COR-L47 (cell line): Measurements from ENCODE around the gene MYH15.

ENCODE experiments used
- DNase-seq: peaks from one replicate; lab custom pipeline; 2025; lab: John Stamatoyannopoulos, UW

The MYH15 gene

GRCh38 chr3:108510496-108510895 is at the start of gene MYH15:
MYH15 (minus strand) TSS chr3:108510596; CDS start chr3:108510530, 66 bp downstream.
- DNase-seq, result no peak

GRCh38 chr3:108555966-108556581 is 45.7 kb upstream of the MYH15 start:
- DNase-seq, result no peak

- no peak for DNase-seq
These were observed 44.6 kb upstream of the MYH15 start for GRCh38 chr3:108554913-108555571.

GRCh38 chr3:108554229-108554628 is 43.8 kb upstream of the MYH15 start:
- no peak for DNase-seq

DNA sequence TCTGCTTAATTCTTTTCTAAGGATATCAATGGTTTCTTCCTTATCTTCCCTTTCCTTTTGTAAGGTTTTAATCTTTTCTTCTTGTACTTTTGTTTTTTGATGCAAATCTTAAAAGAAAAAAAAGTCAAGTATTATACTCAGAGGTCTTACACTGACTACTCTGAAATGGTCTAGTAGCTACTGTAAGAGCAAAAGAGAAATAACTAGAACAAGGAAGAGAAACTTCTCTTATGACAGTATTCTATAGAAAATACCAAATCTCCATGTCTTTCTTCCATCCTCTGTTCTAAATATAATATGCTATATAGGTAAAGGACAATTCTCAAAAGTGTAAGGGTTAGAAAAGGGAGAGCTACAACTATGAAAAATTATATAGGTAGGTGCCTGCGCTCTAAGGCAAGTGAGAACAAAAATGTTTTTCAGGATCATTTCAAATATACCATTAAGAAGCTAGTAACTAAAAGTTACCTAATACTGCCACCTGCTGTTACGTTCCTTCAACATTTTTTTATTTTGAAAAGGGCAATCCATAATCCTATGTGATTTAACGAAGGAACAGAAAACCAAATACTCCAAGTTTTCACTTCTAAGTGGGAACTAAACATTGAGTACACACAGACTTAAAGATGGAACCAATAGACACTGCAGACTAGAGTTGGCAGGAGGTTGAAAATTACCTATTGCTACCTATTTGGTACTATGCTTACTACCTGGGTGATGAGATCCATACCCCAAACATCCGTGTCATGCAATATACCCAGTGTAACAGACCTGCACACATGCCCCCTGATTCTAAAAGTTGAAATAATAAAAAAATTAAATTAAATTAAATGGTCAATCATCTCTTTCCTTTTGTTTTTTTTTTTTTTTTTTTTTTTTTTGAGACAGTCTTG is 42.1 kb upstream of the MYH15 start:
- DNase-seq, result peak; percentile 59

GRCh38 chr3:108548886-108549285 is 38.5 kb upstream of the MYH15 start:
- no peak for DNase-seq

GRCh38 chr3:108548304-108548703 is 37.9 kb upstream of the MYH15 start:
- DNase-seq, result no peak

DNA sequence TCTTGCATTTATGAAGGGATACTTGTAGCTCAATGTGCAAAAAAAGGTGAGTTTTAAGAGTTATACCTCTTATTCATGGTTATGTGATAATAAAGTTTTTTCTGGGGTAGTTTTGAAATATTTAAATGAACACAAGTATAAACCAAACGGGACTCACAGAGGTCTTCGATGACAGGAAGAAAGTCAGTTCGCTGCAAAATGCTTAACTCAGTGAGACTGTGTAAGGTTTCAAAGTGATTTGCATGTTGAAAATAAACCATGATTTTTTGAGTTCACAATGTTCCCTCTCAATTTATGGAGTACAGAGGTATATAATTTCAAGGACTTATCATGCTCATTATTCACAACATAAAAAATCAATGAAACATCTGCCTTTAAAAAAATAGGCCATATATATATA is 36.3 kb upstream of the MYH15 start:
- DNase-seq, result no peak

DNA sequence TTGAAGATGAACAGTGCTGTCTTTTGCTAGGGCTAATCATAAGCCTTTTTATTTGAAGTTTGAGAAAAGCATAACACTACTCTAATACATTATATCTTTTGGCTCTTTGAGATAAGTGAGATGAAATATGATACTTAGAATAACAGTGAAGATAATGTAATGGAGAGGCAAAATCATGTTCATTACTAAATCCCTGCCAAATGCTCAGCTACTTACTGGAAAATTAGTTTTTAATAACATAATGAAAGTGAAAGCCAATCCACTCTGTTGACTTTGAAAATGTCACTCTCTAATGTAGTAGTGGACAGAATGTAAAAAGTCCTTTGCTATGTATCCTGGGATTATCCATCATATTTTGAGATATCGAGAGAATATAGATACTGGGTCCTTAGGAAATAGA is 35.9 kb upstream of the MYH15 start:
- no peak for DNase-seq

DNA sequence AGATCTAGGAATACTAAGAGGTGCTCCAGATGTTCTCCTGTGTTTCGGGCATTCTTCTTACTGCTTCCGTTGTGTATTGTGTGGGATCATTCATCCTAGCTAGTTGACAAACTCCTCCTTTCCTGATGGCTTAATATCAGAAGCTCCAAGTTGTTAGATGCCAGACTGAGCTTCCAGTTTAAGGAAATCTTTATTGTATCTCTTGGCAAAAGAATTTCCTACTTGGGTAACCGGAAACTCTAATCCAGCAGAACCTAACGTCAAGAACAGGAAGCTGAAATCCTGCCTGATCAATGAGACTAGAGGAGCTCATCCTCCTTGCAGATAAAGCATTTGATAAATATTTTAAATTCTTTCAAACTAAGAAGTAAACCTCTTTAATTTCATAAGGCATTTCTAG is 27.7 kb upstream of the MYH15 start:
- DNase-seq, result no peak

GRCh38 chr3:108528459-108529252 is 18.3 kb upstream of the MYH15 start:
- DNase-seq, result no peak

DNA sequence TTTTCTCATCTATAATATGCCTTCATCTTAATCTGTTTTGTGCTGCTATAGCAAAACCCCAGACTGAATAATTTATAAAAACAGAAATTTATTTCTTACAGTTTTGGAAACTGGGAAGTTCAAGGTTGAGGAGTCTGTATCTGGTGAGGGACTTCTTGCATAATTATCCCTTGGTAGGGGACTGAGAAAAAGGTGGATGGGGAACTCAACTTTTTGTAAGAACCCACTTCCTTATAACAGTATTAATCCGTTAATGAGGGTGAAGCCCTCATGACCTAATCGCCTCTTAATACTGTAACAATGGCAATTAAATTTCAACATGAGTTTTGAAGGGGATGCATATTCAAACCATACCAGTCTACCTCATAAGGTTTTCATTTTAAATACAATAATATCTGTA is 17.4 kb upstream of the MYH15 start:
- no peak for DNase-seq

- no peak for DNase-seq
These were observed 16.7 kb upstream of the MYH15 start for GRCh38 chr3:108527109-108527508.

- DNase-seq, result no peak
These were observed 15.6 kb upstream of the MYH15 start for GRCh38 chr3:108525971-108526370.

- no peak for DNase-seq
These were observed 14.9 kb upstream of the MYH15 start for GRCh38 chr3:108525256-108525655.

- no peak for DNase-seq
These were observed 14.1 kb upstream of the MYH15 start for GRCh38 chr3:108524537-108524936.

DNA sequence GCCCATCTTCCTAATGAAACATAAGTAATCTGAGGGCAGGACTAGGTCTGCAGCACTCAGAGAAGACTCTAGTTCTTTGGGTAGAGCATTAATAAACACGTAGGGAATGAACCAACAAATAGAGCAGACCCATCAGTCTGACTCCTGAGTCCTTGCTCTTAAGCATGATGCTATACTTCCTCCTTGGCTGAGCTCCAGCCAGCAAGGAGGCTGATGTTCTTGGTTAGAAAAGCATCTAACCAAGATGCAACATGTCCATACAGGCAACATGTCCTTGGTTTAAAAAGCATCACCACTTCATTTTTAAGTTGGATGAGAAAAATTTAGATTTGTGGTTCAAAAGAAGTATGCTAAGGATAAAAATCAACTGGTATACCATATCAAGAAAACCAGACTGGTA is 8.5 kb upstream of the MYH15 start:
- no peak for DNase-seq

DNA sequence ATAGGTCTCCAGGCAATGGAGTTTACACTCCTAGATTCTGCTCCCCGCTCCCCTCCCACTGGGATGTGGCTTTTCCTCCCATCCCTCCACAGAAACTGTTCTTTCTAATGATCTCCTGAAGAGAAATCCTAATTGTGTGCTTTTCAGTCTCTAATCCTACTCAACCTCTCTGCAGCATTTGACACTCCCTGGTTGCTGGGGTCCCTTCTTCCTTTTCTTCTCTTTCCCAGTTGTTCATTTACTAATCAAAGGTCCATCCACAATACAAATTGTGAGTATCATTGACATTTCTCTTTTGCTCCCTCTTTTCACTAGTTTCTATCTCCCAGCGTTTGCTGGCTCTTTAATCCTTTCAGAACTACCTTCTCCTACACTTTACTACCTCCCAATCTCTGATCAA is 6.5 kb upstream of the MYH15 start:
- DNase-seq, result no peak

DNA sequence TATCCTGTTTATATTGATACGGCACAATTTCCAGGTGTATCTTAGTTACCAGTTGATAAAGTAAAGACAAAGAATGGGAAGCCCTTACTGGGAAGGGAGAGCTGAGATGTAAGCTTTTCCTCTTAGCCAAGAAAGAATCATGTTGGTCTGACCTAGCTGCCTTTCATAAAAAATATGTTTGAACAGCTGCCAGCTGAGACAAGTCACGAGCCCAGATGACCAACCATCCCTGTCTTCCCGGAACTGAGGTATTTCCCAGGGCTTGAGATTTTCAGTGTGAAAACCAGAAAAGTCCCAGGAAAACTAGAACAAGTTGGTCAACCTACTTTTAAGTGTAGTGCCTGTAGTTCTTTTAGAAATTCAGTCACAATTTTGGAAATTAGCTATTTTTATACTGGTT is 3.6 kb upstream of the MYH15 start:
- DNase-seq, result no peak

GRCh38 chr3:108512671-108513070 is 2.3 kb upstream of the MYH15 start:
- no peak for DNase-seq

- no peak for DNase-seq
These were observed 1.1 kb upstream of the MYH15 start for GRCh38 chr3:108511490-108511889.

DNA sequence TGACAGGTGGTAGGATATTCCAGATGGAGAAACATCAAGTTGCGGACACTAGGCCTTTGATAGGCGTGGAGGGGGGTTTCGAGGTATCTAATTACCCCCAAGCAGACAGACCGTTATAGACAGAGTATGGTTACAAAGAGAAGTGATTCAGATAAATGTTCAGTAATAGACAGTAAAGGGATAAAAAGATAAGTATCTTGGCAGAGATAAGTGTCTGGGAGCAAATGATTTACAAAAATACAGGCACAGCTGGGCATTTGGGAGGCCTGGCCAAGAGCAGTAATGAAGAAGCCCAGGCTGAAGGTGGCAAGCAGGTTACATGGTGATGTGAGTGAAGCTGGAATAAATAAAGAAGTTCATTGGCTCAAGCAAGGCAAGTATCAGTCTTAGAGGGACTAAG is 659 bp upstream of the MYH15 start:
- DNase-seq, result no peak
